GM23248 (cell line): ENCODE measurements around the gene CCT2.

ENCODE experiments used
- EZH2 ChIP-seq: fragments of 200-600 bp; sonication (generic); IDR thresholded peaks from 2 replicates; pipeline ENCODE4 v1.6.1; 2018; ENCODE audit warnings: antibody characterized with exemption, mild to moderate bottlenecking; ENCODE audit not compliant: insufficient read depth, poor library complexity, severe bottlenecking
- EZH2phosphoT487 ChIP-seq: fragments of 200-600 bp; sonication (generic); IDR thresholded peaks from 2 replicates; pipeline ENCODE4 v1.6.1; 2018; ENCODE audit warnings: antibody characterized with exemption, moderate library complexity, mild to moderate bottlenecking, low read depth; ENCODE audit not compliant: insufficient read depth

GRCh38 chr12:69598174-69598753 lies 13.0 kb downstream of the CCT2 start:
- TF ChIP-seq EZH2 (no peak), EZH2phosphoT487 (no peak)
